ENCODE measurements around the gene ABCF3. TPM values are rescaled to one million over a fixed set of nuclear protein-coding genes. Genes with fewer than 3 reads are reported as not detected.

The ABCF3 gene
- total RNA-seq, 1 experiment from 2014 or later = 56.1 TPM

DNA sequence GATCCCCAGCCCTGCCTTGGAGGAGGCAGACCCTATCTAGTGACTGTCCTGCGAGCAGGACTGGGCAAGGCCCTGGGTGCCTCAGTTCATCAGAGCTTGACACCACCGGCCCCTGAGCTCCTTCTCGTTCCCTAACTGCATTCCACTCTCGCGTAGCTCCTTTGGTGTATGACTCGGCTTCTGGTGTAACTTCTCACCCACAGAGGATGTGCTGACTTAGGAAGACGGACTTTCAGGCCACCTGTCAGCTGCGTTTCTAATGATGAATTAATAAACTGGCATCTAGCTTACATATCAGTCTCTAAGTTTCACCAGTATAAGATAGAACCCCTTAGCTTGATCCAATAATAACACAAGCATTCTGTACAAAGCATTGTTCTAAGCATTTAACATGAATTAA, 17.5 kb downstream of the ABCF3 start:
- H2BK12ac ChIP-seq (ENCODE audit: insufficient read length, low read depth, low read length) = no peak overlapping the region
- H3K79me1 ChIP-seq (ENCODE audit: insufficient read depth, low read depth, low read length, poor library complexity, severe bottlenecking) = no peaks in the 10 kb centered on the region
- no peak overlapping the region for H3K4ac ChIP-seq (ENCODE audit: low read depth, low read length)
- H4K5ac ChIP-seq (ENCODE audit: insufficient read length, low read depth, low read length) = no peak overlapping the region
- H3K56ac ChIP-seq (ENCODE audit: insufficient read length, low read depth, low read length) = no peak overlapping the region
- H3K14ac ChIP-seq (ENCODE audit: insufficient read depth, low read length) = no peak overlapping the region
- H4K20me1 ChIP-seq (ENCODE audit: control insufficient read depth, insufficient read depth, insufficient read length) = no peaks in the 10 kb centered on the region
- TF ChIP-seq, protein P1, sequence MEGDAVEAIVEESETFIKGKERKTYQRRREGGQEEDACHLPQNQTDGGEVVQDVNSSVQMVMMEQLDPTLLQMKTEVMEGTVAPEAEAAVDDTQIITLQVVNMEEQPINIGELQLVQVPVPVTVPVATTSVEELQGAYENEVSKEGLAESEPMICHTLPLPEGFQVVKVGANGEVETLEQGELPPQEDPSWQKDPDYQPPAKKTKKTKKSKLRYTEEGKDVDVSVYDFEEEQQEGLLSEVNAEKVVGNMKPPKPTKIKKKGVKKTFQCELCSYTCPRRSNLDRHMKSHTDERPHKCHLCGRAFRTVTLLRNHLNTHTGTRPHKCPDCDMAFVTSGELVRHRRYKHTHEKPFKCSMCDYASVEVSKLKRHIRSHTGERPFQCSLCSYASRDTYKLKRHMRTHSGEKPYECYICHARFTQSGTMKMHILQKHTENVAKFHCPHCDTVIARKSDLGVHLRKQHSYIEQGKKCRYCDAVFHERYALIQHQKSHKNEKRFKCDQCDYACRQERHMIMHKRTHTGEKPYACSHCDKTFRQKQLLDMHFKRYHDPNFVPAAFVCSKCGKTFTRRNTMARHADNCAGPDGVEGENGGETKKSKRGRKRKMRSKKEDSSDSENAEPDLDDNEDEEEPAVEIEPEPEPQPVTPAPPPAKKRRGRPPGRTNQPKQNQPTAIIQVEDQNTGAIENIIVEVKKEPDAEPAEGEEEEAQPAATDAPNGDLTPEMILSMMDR (conservative IDR thresholded peaks at IDR 0.05) = no peak
- H3K79me2 ChIP-seq (ENCODE audit: insufficient read depth, low read length) = no peaks in the 10 kb centered on the region
- H3K23ac ChIP-seq (ENCODE audit: insufficient read length, low read depth, low read length) = no peak overlapping the region
- no peak for DNase-seq
- no peak overlapping the region for H4K8ac ChIP-seq (replicated peaks; ENCODE audit: insufficient read length, low read depth, low read length)
- Mint-ChIP-seq H3K4me1 (peaks cover 0 to 7% of the 10 kb centered on the region in 2 experiments; a peak in 1 of 4 replicates), H3K27me3 (ENCODE audit: low read depth) (peaks cover 8% of the 10 kb centered on the region), H3K9me3 (no peaks in the 10 kb centered on the region), H3K4me3 (no peak overlapping the region), H3K36me3 (ENCODE audit: insufficient read depth in 1 of 3, low read depth in 3 of 3) (no peaks in the 10 kb centered on the region), H3K27ac (no peak overlapping the region; a peak in 1 of 7 replicates)
- no peak overlapping the region for H3T11ph ChIP-seq (ENCODE audit: low read length)
- H2AK5ac ChIP-seq (ENCODE audit: insufficient read length, low read length) = no peak overlapping the region
- H2AFZ ChIP-seq (ENCODE audit: low read length) = no peak overlapping the region
- H2BK5ac ChIP-seq (ENCODE audit: insufficient read length, low read length) = no peak overlapping the region
- no peak overlapping the region for H2BK15ac ChIP-seq (ENCODE audit: low read depth, low read length)
- no peak overlapping the region for H4K91ac ChIP-seq (ENCODE audit: insufficient read length, low read depth, low read length)
- H3K23me2 ChIP-seq (ENCODE audit: insufficient read length, low read depth, low read length, poor library complexity, severe bottlenecking) = no peaks in the 10 kb centered on the region
- H2BK120ac ChIP-seq (ENCODE audit: low read depth, low read length, poor library complexity, severe bottlenecking) = no peak overlapping the region
- no peak overlapping the region for H3K4me2 ChIP-seq (ENCODE audit: insufficient read depth, insufficient read length, low read length)
- no peaks in the 10 kb centered on the region for H3K4me1 ChIP-seq (ENCODE audit: insufficient read depth, low read length)
- no peaks in the 10 kb centered on the region for H3K27me3 ChIP-seq (ENCODE audit: insufficient read depth, low read length)
- H3K18ac ChIP-seq (ENCODE audit: insufficient read length, low read depth, low read length) = no peak overlapping the region
- H3K9ac ChIP-seq (ENCODE audit: extremely low read depth, insufficient read length, low read length) = no peak overlapping the region
- H2BK20ac ChIP-seq (ENCODE audit: low read depth, low read length, poor library complexity, severe bottlenecking) = no peak overlapping the region
- WGBS (ENCODE audit: extremely low coverage, insufficient read length, low lambda C conversion rate) = no CpG with 5 or more reads among the region's 8 CpGs
- no peak overlapping the region for H3K27ac ChIP-seq (ENCODE audit: insufficient read length, low read depth, low read length)
- no peaks in the 10 kb centered on the region for H3K9me3 ChIP-seq (ENCODE audit: control insufficient read depth, low read depth, low read length)
